Transverse colon (tissue), 4 donors: ENCODE measurements around the gene GMPR2. TPM values are rescaled to one million over a fixed set of nuclear protein-coding genes. Genes with fewer than 3 reads are reported as not detected.

Source experiments
- DNase-seq: peaks from one replicate; pipeline ENCODE4 v3.0.0-alpha.2; 2019
- H3K27ac ChIP-seq, 4 donors: fragments of 200-600 bp; sonication (generic); 2 replicates each; pipeline ENCODE4 v1.5.1; 2016 to 2018; ENCODE audit warnings: inconsistent platforms in 4 of 4
- H3K27me3 ChIP-seq: fragments of 200-600 bp; sonication (generic); 2 replicates; pipeline ENCODE4 v1.5.1; 2017; ENCODE audit warnings: inconsistent platforms
- H3K36me3 ChIP-seq, 4 donors: fragments of 200-600 bp; sonication (generic); 2 replicates each; pipeline ENCODE4 v1.5.1; 2017 to 2019; ENCODE audit warnings: inconsistent platforms in 4 of 4
- H3K4me1 ChIP-seq, 4 donors: fragments of 200-600 bp; sonication (generic); 2 replicates each; pipeline ENCODE4 v1.5.1; 2017 to 2020; ENCODE audit warnings: inconsistent platforms in 4 of 4
- H3K4me3 ChIP-seq, 4 donors: fragments of 200-600 bp; sonication (generic); 1 replicate in 1 of 4; 2 replicates in 3 of 4; pipeline versions ENCODE4 v1.5.1 to v1.6.1; 2017 to 2019; ENCODE audit warnings: inconsistent platforms in 4 of 4
- H3K9me3 ChIP-seq, 2 donors: fragments of 200-600 bp; sonication (generic); 2 replicates each; pipeline ENCODE4 v1.5.1; 2017 to 2019; ENCODE audit warnings: inconsistent platforms in 2 of 2
- CTCF ChIP-seq, 5 experiments: fragments of 200-600 bp in 3 of 5; fragments of 450-650 bp in 2 of 5; sonication (generic) in 3 of 5; IDR thresholded peaks; 1 replicate in 2 of 5; 2 replicates in 3 of 5; pipeline ENCODE4 v1.5.1; 2016 to 2017; ENCODE audit warnings: antibody characterized with exemption in 5 of 5, inconsistent platforms in 3 of 5, mild to moderate bottlenecking in 2 of 5, moderate library complexity in 1 of 5
- EP300 ChIP-seq: sonication (generic); formaldehyde crosslinking; IDR thresholded peaks from one replicate; pipeline ENCODE4 v1.6.1; 2017; ENCODE audit warnings: antibody characterized with exemption, low read depth
- POLR2A ChIP-seq: fragments of 450-650 bp; IDR thresholded peaks from one replicate; pipeline ENCODE4 v1.6.1; 2016; ENCODE audit warnings: antibody characterized with exemption, mild to moderate bottlenecking, moderate library complexity
- POLR2AphosphoS5 ChIP-seq, 3 donors: sonication (generic); formaldehyde crosslinking; IDR thresholded peaks; one replicate each; pipeline ENCODE4 v1.6.1; 2016; ENCODE audit warnings: antibody characterized with exemption in 3 of 3
- WGBS, 2 donors: methylation state at CpG; one replicate each; pipeline ENCODE4 v1.1.5; 2018; ENCODE audit warnings: low coverage in 1 of 2; 5-methylcytosine and 5-hydroxymethylcytosine counted together
- in situ Hi-C, 4 donors: fragments of 200-750 bp; cut with MboI; loops; one replicate each; pipeline versions ENCODE4 v1.15.0 to v1.15.1; 2017; ENCODE audit warnings: low sequenced_read_pairs in 3 of 4, low pct_ligation_motif_present in 1 of 4, low pct_unique_long_range_greater_than_20kb in 1 of 4
- intact Hi-C: fragments of 100-400 bp; cut with DNase I; formaldehyde crosslinking; loops from one replicate; pipeline ENCODE4 v1.15.1; 2023; ENCODE audit warnings: low total_unique reads
- total RNA-seq, 4 donors: library from RNA; depleted of rRNA; stranded (reverse); fragments of >200 nt; gene quantifications; one replicate each; pipeline ENCODE4 v1.1.0, GENCODE V29; 2016

Gene GMPR2
- total RNA-seq, 4 donors from 2014 or later = 4.2 to 72.5 (median 46.3) TPM

- Histone ChIP-seq H3K4me1 (no peaks in the 10 kb centered on the region), H3K9me3 (no peaks in the 10 kb centered on the region), H3K27ac (no peak overlapping the region), H3K36me3 (no peaks in the 10 kb centered on the region), H3K27me3 (no peaks in the 10 kb centered on the region), H3K4me3 (no peak overlapping the region)
- TF ChIP-seq POLR2A = no peak
- TF ChIP-seq POLR2AphosphoS5 (IDR thresholded peaks at IDR 0.05) = no peak
- no peak for TF ChIP-seq CTCF (IDR thresholded peaks at IDR 0.05)
- TF ChIP-seq EP300 = no peak
- intact Hi-C loops (no loop called here), in situ Hi-C loops (no loop called here)
- 83 to 85% methylated on average over 4 to 12 of the region's 16 CpGs for WGBS, 2 donors
- no peak for DNase-seq
Measured at GRCh38 chr14:24259282-24260025, 26.7 kb downstream of the GMPR2 start.

DNA sequence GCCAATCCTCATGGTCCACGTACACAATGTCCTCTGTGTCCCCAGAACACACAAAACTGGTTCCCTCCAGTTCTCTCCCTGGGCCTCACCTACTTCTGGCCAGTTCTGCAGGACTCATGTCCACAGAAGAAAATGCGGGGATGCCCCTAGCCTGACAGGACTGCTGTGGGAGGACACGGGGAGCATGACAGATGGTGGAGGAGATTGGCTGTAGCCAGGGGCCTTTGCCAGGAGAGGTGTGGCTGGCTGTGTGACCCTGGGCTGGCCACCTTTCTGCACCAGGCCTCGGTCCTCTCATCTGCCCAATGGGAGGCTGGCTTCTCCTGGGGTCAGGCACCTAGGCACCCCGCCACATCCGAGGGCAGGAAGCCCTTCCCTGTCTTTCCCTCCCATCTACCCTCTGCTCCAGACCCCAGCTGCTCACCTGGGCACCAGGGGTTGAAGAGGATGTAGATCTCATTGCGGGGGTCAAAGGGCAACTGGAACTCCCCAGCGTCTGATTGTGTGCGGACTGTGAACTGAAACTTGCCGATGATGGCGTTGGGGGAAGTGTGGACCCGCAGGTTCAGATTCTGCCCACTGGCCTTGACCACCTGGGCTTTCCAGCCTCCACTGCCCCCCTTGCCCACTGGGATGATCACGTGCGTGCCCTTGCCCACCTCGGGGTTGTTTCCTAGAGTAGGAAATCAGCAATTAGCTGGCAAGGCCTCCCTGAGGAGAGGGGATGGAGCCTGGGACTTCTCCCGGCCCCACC lies 27.5 kb downstream of the GMPR2 start:
- intact Hi-C loops (no loop called here), in situ Hi-C loops (no loop called here)
- Histone ChIP-seq H3K36me3 (no peaks in the 10 kb centered on the region), H3K27ac (no peak overlapping the region), H3K4me1 (no peaks in the 10 kb centered on the region), H3K27me3 (no peaks in the 10 kb centered on the region), H3K9me3 (no peaks in the 10 kb centered on the region), H3K4me3 (no peak overlapping the region)
- DNase-seq = no peak
- 80 to 86% methylated on average over 1 to 16 of the region's 16 CpGs for WGBS, 2 donors
- TF ChIP-seq EP300 = no peak
- no peak for TF ChIP-seq POLR2A
- TF ChIP-seq POLR2AphosphoS5 (IDR thresholded peaks at IDR 0.05) = no peak
- TF ChIP-seq CTCF (IDR thresholded peaks at IDR 0.05) = no peak

DNA sequence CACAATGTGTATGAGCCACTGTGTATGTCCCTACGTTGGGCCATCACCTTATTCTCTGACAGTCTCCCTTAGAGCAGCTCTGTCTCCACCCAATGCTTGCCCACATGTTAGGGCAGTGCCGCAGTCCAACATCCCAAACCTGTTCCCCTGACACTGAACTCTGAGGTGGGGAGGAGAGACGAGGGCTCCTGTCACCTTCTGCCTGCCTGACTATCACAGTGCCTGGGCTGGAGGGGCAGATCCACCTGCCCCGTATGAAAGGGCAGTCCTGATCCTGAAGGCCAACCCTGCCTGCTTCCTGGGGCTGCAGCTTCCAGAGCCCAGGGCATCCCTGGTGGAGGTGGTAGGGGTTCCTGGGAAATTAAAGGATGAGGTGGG lies 28.0 kb downstream of the GMPR2 start:
- Histone ChIP-seq H3K4me1 (no peaks in the 10 kb centered on the region), H3K27me3 (no peaks in the 10 kb centered on the region), H3K9me3 (no peaks in the 10 kb centered on the region), H3K36me3 (peaks cover 0 to 1% (median 0%) of the 10 kb centered on the region in 4 donors), H3K4me3 (no peak overlapping the region), H3K27ac (no peak overlapping the region)
- in situ Hi-C loops (no loop called here), intact Hi-C loops (no loop called here)
- WGBS, 2 donors = 80 to 84% methylated on average over 2 to 4 of the region's 4 CpGs
- TF ChIP-seq EP300 (no peak), POLR2A (no peak), CTCF (IDR thresholded peaks at IDR 0.05) (no peak), POLR2AphosphoS5 (IDR thresholded peaks at IDR 0.05) (no peak)
- DNase-seq = no peak

DNA sequence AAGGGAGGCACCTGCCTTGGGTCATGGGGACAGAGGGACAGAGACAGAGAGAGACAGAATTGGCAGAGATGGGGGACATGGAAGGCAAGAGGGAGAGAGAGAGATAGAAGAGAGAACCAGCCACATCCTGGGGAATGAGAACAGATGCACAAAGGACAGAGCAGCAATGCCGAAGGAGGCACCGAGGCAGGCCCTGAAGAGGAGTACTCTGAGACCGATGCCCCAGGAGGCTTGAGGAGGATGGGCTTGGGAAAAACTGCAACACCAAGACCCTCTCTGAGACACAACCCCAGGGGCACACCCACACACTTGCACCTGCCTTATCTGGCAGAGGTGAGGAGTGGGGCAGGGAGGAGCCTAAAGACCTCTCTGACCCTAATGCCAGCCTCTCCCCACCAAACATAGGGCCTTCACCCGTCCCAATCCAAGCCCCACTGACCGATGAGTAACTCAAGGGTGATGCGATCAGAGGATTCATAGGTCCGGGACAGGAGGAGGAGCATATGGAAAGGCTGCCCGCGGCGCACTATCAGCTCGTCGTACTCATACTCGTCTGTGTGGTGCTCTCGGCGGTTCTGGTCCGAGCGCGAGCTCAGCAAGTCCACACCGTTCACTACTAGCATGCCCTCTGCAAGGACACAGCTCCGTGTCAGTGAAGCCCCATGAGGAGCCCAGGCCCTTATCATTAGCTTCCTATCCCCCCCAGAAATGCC lies 28.7 kb downstream of the GMPR2 start:
- Histone ChIP-seq H3K4me1 (no peaks in the 10 kb centered on the region), H3K27ac (no peak overlapping the region), H3K9me3 (no peaks in the 10 kb centered on the region), H3K27me3 (no peaks in the 10 kb centered on the region), H3K4me3 (no peak overlapping the region), H3K36me3 (peaks cover 0 to 7% (median 0%) of the 10 kb centered on the region in 4 donors)
- no peak for DNase-seq
- intact Hi-C loops (no loop called here), in situ Hi-C loops (no loop called here)
- no peak for TF ChIP-seq POLR2A
- no peak for TF ChIP-seq POLR2AphosphoS5 (IDR thresholded peaks at IDR 0.05)
- no peak for TF ChIP-seq EP300
- no peak for TF ChIP-seq CTCF (IDR thresholded peaks at IDR 0.05)
- 92 to 100% methylated on average over 3 to 20 of the region's 20 CpGs for WGBS, 2 donors
